Thoracic aorta (tissue), 2 donors: ENCODE measurements around the gene PRKD2. TPM values are rescaled to one million over a fixed set of nuclear protein-coding genes. Genes with fewer than 3 reads are reported as not detected.

ENCODE experiments used
- ATAC-seq: fragments of 150-250 bp; one replicate; pipeline ENCODE4 v1.8.0; 2017; ENCODE audit warnings: low read depth; ENCODE audit not compliant: insufficient number of reproducible peaks, low FRiP score
- DNase-seq: peaks from one replicate; pipeline ENCODE4 v3.0.0-alpha.2; 2020; ENCODE audit warnings: low spot score
- H3K27ac ChIP-seq, 2 donors: fragments of 200-600 bp; sonication (generic); 1 replicate in 1 of 2; 2 replicates in 1 of 2; pipeline ENCODE4 v1.5.1; 2016; ENCODE audit warnings: mild to moderate bottlenecking in 2 of 2, moderate library complexity in 2 of 2
- H3K27me3 ChIP-seq: fragments of 200-600 bp; sonication (generic); replicated peaks from 2 replicates; pipeline ENCODE4 v1.6.0; 2016; ENCODE audit warnings: mild to moderate bottlenecking; ENCODE audit not compliant: insufficient read depth
- H3K36me3 ChIP-seq: fragments of 200-600 bp; sonication (generic); one replicate; pipeline ENCODE4 v1.5.1; 2016
- H3K4me1 ChIP-seq, 2 donors: fragments of 200-600 bp; sonication (generic); 1 replicate in 1 of 2; 2 replicates in 1 of 2; pipeline versions ENCODE4 v1.5.1 to v1.6.0; 2016; ENCODE audit warnings: low read depth in 2 of 2, mild to moderate bottlenecking in 1 of 2; ENCODE audit not compliant: control insufficient read depth in 1 of 2
- H3K4me3 ChIP-seq: fragments of 200-600 bp; sonication (generic); 2 replicates; pipeline ENCODE4 v1.5.1; 2016; ENCODE audit warnings: mild to moderate bottlenecking
- H3K9me3 ChIP-seq: fragments of 200-600 bp; sonication (generic); 2 replicates; pipeline ENCODE4 v1.5.1; 2016
- total RNA-seq, 2 donors: library from RNA; depleted of rRNA; stranded (reverse); fragments of >200 nt; gene quantifications; one replicate each; pipeline versions ENCODE4 v1.1.0 to v1.2.3, GENCODE V29; 2016
- TF ChIP-seq, protein P1 (sequence below): fragments of 200-600 bp; sonication (generic); IDR thresholded peaks from one replicate; pipeline ENCODE4 v1.5.1; 2019; ENCODE audit warnings: antibody characterized with exemption

PRKD2 gene
- total RNA-seq, 2 donors from 2014 or later: 21.4 to 53.6 TPM

DNA sequence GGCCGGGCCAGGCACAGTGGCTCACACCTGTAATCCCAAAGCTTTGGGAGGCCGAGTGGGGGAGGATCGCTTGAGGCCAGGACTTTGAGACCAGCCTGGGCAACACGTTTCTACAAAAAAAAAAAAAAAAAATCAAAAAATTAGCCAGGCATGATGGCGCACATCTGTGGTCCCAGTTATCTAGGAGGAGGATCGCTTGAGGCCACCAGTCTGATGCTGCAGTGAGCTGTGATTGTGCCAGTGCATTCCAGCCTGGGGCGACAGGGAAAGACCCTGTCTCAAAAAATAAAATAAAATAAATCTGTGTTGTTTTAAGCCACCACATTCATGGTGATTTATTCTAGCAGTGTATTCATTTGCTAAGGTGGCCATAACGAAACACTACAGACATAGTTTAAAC lies 51.8 kb downstream of the PRKD2 start:
- DNase-seq (no peak), ATAC-seq (no peak)
- TF ChIP-seq, protein P1, sequence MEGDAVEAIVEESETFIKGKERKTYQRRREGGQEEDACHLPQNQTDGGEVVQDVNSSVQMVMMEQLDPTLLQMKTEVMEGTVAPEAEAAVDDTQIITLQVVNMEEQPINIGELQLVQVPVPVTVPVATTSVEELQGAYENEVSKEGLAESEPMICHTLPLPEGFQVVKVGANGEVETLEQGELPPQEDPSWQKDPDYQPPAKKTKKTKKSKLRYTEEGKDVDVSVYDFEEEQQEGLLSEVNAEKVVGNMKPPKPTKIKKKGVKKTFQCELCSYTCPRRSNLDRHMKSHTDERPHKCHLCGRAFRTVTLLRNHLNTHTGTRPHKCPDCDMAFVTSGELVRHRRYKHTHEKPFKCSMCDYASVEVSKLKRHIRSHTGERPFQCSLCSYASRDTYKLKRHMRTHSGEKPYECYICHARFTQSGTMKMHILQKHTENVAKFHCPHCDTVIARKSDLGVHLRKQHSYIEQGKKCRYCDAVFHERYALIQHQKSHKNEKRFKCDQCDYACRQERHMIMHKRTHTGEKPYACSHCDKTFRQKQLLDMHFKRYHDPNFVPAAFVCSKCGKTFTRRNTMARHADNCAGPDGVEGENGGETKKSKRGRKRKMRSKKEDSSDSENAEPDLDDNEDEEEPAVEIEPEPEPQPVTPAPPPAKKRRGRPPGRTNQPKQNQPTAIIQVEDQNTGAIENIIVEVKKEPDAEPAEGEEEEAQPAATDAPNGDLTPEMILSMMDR: no peak
- Histone ChIP-seq H3K27me3 (no peaks in the 10 kb centered on the region), H3K4me1 (peaks cover 4 to 5% of the 10 kb centered on the region in 2 donors), H3K9me3 (no peaks in the 10 kb centered on the region), H3K27ac (no peak overlapping the region), H3K36me3 (no peaks in the 10 kb centered on the region), H3K4me3 (no peak overlapping the region)

DNA sequence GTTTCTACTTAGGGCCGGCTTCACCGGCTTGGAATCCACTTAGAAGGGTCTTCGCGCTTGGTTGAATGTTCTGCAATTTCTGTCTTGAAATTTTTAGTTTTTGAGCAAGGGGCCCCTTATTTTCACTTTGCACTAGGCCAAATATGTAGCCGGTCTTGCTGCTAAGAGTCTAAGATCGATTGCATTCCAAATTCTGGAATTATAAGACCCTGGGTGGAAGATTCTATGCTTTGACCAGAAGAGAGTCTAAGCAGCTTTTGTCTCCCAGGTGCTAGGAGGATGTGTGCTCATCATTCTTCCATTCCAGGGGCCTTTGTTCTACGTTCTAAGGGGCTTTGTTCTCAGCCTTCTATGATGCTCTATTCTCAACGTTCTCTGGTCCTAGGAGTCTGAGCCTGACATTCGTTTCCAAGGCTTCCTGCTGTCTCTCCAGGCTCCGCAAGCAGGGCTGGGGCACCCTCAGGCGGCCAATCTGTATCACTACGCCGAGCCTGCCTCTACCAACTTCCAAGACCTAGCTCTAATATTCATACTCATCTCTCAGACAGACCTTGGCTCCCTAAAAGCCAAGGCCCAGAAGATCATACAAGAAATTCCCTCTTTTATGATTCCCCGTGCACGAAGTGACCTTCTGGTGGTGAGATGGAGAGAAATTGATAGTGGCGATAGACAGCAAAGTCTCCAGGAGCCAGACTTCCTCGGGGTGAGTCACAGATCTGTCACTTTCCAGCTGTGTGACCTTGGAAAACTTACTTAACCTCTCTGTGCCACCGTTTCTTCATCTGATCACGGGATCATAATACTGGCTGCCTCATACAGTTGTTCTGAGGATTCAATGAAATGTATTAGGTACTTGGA lies 55.0 kb downstream of the PRKD2 start:
- ATAC-seq: peak; percentile 53
- H3K27me3 ChIP-seq: no peaks in the 10 kb centered on the region
- peak overlapping the region; percentile 71 to 83 for H3K27ac ChIP-seq
- H3K4me1 ChIP-seq: peaks cover 8 to 26% of the 10 kb centered on the region in 2 donors
- H3K9me3 ChIP-seq: no peaks in the 10 kb centered on the region
- TF ChIP-seq, protein P1: peak; percentile 84
- no peaks in the 10 kb centered on the region for H3K36me3 ChIP-seq
- no peak for DNase-seq
- peak overlapping the region; percentile 71 for H3K4me3 ChIP-seq

DNA sequence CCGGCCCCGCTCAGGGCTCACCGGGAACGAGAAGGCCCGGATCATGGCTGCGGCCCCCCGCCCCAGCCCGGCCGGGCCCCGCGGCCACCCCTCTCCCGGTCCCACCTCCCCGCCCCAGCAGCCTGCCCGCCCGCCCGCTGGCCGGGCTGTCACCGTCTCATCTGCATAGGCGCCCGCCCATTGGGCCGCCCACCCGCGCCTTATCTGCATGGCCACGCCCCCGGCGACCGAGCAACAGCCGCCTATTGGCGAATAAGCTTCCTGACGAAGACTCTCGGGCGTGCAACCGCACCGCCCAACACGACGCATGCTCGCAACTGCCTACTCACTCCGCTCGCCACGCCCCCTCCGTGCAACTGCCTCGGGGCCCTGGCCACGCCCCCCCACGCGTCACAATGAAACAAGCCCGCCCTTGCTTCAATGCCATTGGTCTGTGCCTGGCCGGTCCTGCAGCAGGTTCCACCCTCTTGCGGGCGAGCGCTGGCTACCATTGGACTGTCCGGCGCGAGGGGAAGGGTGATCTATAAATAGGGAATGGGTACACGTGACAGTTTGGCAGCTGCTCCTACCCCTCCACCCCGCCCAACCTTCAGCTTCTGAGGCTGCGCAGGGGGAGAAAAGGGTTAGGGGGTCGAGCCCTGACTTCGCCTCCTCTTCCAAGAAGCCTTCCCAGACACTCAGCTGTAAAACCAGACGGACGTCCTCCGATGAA lies 55.7 kb downstream of the PRKD2 start, which contains the start of gene DACT3:
Gene DACT3, minus strand, starts transcription at position 163 of the 712 bp plus-strand sequence. Its CDS starts 118 bp downstream, at position 45.
- TF ChIP-seq, protein P1: no peak
- no peaks in the 10 kb centered on the region for H3K9me3 ChIP-seq
- DNase-seq (peak; percentile 100), ATAC-seq (peak; percentile 84)
- no peaks in the 10 kb centered on the region for H3K36me3 ChIP-seq
- H3K4me3 ChIP-seq: peak within 1 kb of the TSS; percentile 97
- peaks cover 8 to 34% of the 10 kb centered on the region in 2 donors for H3K4me1 ChIP-seq
- no peaks in the 10 kb centered on the region for H3K27me3 ChIP-seq
- peak within 1 kb of the TSS; percentile 89 to 92 for H3K27ac ChIP-seq

DNA sequence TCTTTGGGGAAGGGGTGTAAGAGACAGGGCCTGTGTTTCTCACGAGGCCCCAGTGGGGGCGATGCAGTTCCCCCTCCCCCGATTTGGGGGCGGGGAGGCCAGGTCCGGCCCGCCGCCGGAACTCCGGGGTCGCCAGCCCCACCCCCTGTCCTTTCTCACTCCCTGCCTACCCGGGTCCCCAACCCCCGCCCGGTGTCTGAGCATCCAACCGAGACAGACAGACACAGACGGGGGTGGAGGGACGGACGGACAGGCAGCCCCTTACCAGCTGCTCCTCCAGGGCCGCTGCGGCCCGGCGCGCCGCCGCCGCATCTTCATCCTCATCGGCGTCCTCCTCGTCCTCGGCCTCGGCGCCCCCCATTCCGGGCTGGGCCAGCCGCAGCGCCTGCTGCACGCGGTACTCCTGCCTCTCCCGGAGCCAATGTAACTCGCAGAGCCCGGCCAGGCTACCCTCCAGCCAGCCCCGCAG lies 56.3 kb downstream of the PRKD2 start:
- DNase-seq: no peak
- H3K27me3 ChIP-seq: no peaks in the 10 kb centered on the region
- TF ChIP-seq, protein P1: no peak
- ATAC-seq: peak; percentile 3
- H3K9me3 ChIP-seq: no peaks in the 10 kb centered on the region
- H3K36me3 ChIP-seq: no peaks in the 10 kb centered on the region
- H3K27ac ChIP-seq: peak overlapping the region; percentile 89 to 92
- peak overlapping the region; percentile 97 for H3K4me3 ChIP-seq
- peaks cover 8 to 37% of the 10 kb centered on the region in 2 donors for H3K4me1 ChIP-seq

DNA sequence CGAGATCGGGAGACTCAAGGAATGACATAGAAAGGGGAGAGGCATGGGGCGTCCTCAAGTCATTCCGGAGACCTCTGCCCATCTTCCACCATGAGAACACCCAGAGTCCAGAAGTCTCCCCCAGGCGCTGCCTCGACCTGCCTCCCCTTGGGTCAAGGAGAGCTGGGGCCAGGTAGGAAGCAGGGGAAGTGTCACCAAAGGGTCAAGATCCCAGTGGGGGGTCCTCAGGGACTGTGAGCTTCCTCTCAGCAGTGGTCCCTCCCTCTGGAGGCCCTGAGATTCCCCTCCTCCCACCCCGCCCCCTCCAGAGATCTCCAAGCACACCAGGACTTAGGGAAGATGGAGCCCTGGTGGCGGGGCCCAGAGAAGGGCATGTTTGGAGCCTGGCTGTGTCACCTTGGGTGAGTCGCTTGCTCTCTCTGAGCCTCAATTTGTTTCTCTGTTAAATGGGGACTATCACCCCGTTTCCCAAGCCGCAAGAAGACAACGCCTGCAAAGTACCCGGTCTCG lies 56.9 kb downstream of the PRKD2 start:
- peak overlapping the region; percentile 97 for H3K4me3 ChIP-seq
- H3K27me3 ChIP-seq: no peaks in the 10 kb centered on the region
- DNase-seq (no peak), ATAC-seq (no peak)
- no peaks in the 10 kb centered on the region for H3K9me3 ChIP-seq
- TF ChIP-seq, protein P1: no peak
- H3K27ac ChIP-seq: peak overlapping the region; percentile 89 to 92
- H3K36me3 ChIP-seq: no peaks in the 10 kb centered on the region
- H3K4me1 ChIP-seq: peaks cover 14 to 42% of the 10 kb centered on the region in 2 donors
